ENCODE data around the gene TBC1D2B.

DNA sequence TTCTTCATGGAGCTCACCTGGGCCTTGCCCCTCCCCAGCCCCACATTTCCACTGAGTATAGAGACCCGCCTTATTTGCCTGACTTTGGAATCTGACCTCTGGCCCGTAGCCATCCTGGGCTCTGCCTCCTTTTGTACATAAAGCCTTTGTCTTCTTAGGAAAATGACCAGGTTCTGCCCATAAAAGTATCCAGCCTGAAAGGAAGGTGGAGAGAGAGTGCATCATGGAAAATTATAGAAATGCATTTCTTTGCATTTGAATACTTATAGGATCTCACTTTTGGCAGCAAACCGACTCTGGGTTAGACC, 11.2 kb upstream of the TBC1D2B start:
- TF ChIP-seq POLR2A (IDR thresholded peaks at IDR 0.05) = no peak
- TF ChIP-seq, protein P1, sequence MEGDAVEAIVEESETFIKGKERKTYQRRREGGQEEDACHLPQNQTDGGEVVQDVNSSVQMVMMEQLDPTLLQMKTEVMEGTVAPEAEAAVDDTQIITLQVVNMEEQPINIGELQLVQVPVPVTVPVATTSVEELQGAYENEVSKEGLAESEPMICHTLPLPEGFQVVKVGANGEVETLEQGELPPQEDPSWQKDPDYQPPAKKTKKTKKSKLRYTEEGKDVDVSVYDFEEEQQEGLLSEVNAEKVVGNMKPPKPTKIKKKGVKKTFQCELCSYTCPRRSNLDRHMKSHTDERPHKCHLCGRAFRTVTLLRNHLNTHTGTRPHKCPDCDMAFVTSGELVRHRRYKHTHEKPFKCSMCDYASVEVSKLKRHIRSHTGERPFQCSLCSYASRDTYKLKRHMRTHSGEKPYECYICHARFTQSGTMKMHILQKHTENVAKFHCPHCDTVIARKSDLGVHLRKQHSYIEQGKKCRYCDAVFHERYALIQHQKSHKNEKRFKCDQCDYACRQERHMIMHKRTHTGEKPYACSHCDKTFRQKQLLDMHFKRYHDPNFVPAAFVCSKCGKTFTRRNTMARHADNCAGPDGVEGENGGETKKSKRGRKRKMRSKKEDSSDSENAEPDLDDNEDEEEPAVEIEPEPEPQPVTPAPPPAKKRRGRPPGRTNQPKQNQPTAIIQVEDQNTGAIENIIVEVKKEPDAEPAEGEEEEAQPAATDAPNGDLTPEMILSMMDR (IDR thresholded peaks at IDR 0.05) = no peak

All from testis (tissue), 2 donors.